H1 (cell line): ENCODE data around the gene ARPC4. TPM values are rescaled to one million over a fixed set of nuclear protein-coding genes. Genes with fewer than 3 reads are reported as not detected.

ENCODE experiments used
- BCL11A ChIP-seq, 2 experiments: IDR thresholded peaks; one replicate each; pipeline ENCODE4 v1.6.1; 2011; ENCODE audit warnings: low read depth in 2 of 2, low read length in 2 of 2, mild to moderate bottlenecking in 2 of 2
- CEBPB ChIP-seq: IDR thresholded peaks from 2 replicates; pipeline ENCODE4 v1.6.1; 2012; ENCODE audit warnings: low read depth, low read length
- CHD7 ChIP-seq: fragments of 300-600 bp; sonication (generic); IDR thresholded peaks from 2 replicates; pipeline ENCODE4 v1.7.1; 2012; ENCODE audit warnings: low read length, moderate library complexity, mild to moderate bottlenecking, inconsistent platforms; ENCODE audit not compliant: insufficient replicate concordance
- EP300 ChIP-seq, 2 experiments: IDR thresholded peaks; 1 replicate in 1 of 2; 2 replicates in 1 of 2; pipeline ENCODE4 v1.6.1; 2011 to 2012; ENCODE audit warnings: low read depth in 2 of 2, low read length in 2 of 2, mild to moderate bottlenecking in 2 of 2, borderline replicate concordance in 1 of 2, inconsistent platforms in 1 of 2, moderate library complexity in 1 of 2
- MAFK ChIP-seq: IDR thresholded peaks from 2 replicates; pipeline ENCODE4 v1.6.1; 2012; ENCODE audit warnings: low read depth, mild to moderate bottlenecking, improper control_type of control experiment, low read length
- SIRT6 ChIP-seq: IDR thresholded peaks from one replicate; pipeline ENCODE4 v1.7.1; 2012; ENCODE audit warnings: low read length, inconsistent platforms
- SP1 ChIP-seq: IDR thresholded peaks from 2 replicates; pipeline ENCODE4 v1.6.1; 2011; ENCODE audit warnings: low read depth, low read length
- SRF ChIP-seq: IDR thresholded peaks from 2 replicates; pipeline ENCODE4 v1.6.1; 2011; ENCODE audit warnings: mild to moderate bottlenecking, low read depth, low read length, moderate library complexity
- TEAD4 ChIP-seq: IDR thresholded peaks from 2 replicates; pipeline ENCODE4 v1.6.1; 2012; ENCODE audit warnings: low read depth, low read length, inconsistent platforms, mixed read lengths
- YY1 ChIP-seq: IDR thresholded peaks from 2 replicates; pipeline ENCODE4 v1.6.1; 2011; ENCODE audit warnings: low read depth, mild to moderate bottlenecking, low read length
- polyA plus RNA-seq, 7 experiments: library from polyadenylated mRNA; depleted of rRNA in 3 of 7; stranded (reverse) in 5 of 7; unstranded in 2 of 7; fragments of >200 nt in 5 of 7; fragments of 200-250 nt in 2 of 7; gene quantifications; 1 replicate in 5 of 7; 2 replicates in 1 of 7; 4 replicates in 1 of 7; pipeline versions ENCODE4 v1.2.1 to v1.2.3, GENCODE V29; 2011 to 2013; ENCODE audit warnings: missing spikeins in 2 of 7, mixed read lengths in 2 of 7
- total RNA-seq: library from RNA; stranded (reverse); fragmentation: NEBNext Ultra II Directional; extraction: Animal tissue kit (Norgen Biotek cat#: 25700); gene quantifications from 2 replicates; pipeline ENCODE4 v1.2.1, GENCODE V29; 2021

ARPC4 gene
- total and polyA plus RNA-seq, 2 of the 8 experiments (the other 6 are each of a cell fraction or from before 2014, with no cell fraction given), result 138 to 154 TPM

- no peak for TF ChIP-seq CHD7
- TF ChIP-seq SIRT6, result no peak
- no peak for TF ChIP-seq TEAD4
- TF ChIP-seq BCL11A (IDR thresholded peaks at IDR 0.05; ENCODE audit: low read depth in 2 of 2, low read length in 2 of 2), result no peak
- TF ChIP-seq SP1, result no peak
- no peak for TF ChIP-seq SRF
- TF ChIP-seq EP300 (IDR thresholded peaks at IDR 0.05; ENCODE audit: borderline replicate concordance in 1 of 2, low read depth in 2 of 2, low read length in 2 of 2), result no peak
- TF ChIP-seq MAFK, result no peak
- no peak for TF ChIP-seq CEBPB
- no peak for TF ChIP-seq YY1
Measured at GRCh38 chr3:9768141-9768775, 24.6 kb upstream of the ARPC4 start (continued).
